Endothelial cell of umbilical vein (primary cell): ENCODE results near the gene RRP1B. TPM values are rescaled to one million over a fixed set of nuclear protein-coding genes. Genes with fewer than 3 reads are reported as not detected.

ENCODE experiments used
- BruUV-seq: library from RNA; stranded (reverse); fragments of 400-500 nt; replicated peaks from 2 replicates; lab custom pipeline; 2021; lab: Mats Ljungman, UMichigan
- CTCF ChIA-PET: fragments of 300-600, 350-600 bp; sonication (Branson Sonifier 250); formaldehyde crosslinking; loops from one replicate; lab custom pipeline; 2021; ENCODE audit warnings: antibody characterized with exemption, inconsistent platforms; lab: Charles Lee
- POLR2A ChIA-PET: fragments of 300-600, 350-600 bp; sonication (Branson Sonifier 250); formaldehyde crosslinking; loops from one replicate; lab custom pipeline; 2021; ENCODE audit warnings: antibody characterized with exemption, inconsistent platforms; lab: Charles Lee
- DNase-seq: peaks from one replicate; pipeline ENCODE4 v3.0.0-alpha.2; 2011; ENCODE audit warnings: low read depth, low spot score
- FAIRE-seq: peaks from 2 replicates; lab custom pipeline; 2011; peaks lifted over from hg19 to GRCh38; lab: Jason Lieb, UNC
- H2AFZ ChIP-seq: 2 replicates; pipeline ENCODE4 v1.6.0; 2012; ENCODE audit warnings: low read depth, low read length, control low read depth, inconsistent platforms
- H3K27ac ChIP-seq: 2 replicates; pipeline ENCODE4 v1.5.1; 2011; ENCODE audit warnings: low read depth, mild to moderate bottlenecking, control low read depth, low read length, moderate library complexity; ENCODE audit not compliant: insufficient read depth
- H3K27me3 ChIP-seq, 2 experiments: 2 replicates each; pipeline versions ENCODE4 v1.6.0 to v1.6.1; 2011; ENCODE audit warnings: low read length in 2 of 2, mixed read lengths in 1 of 2; ENCODE audit not compliant: control insufficient read depth in 2 of 2, insufficient read depth in 2 of 2
- H3K36me3 ChIP-seq, 2 experiments: 2 replicates in 1 of 2; 3 replicates in 1 of 2; pipeline ENCODE4 v1.5.1; 2011; ENCODE audit warnings: low read length in 2 of 2, mild to moderate bottlenecking in 1 of 2, moderate library complexity in 1 of 2; ENCODE audit not compliant: control insufficient read depth in 2 of 2, insufficient read depth in 2 of 2; ENCODE audit errors: extremely low read depth in 1 of 2
- H3K4me1 ChIP-seq: 3 replicates; pipeline ENCODE4 v1.5.1; 2011; ENCODE audit warnings: mild to moderate bottlenecking, low read length; ENCODE audit not compliant: control insufficient read depth, insufficient read depth; ENCODE audit errors: extremely low read depth
- H3K4me2 ChIP-seq: 2 replicates; pipeline ENCODE4 v1.6.1; 2011; ENCODE audit warnings: low read length, control low read depth, mixed read lengths; ENCODE audit not compliant: insufficient read depth
- H3K4me3 ChIP-seq, 3 experiments: fragments of 200-600 bp in 1 of 3; sonication (generic), shearing (Covaris generic) in 1 of 3; replicated peaks in 1 of 3; 2 replicates each; pipeline ENCODE4 v1.5.1; 2011 to 2016; ENCODE audit warnings: control low read depth in 3 of 3, low read length in 3 of 3, mild to moderate bottlenecking in 2 of 3, inconsistent platforms in 1 of 3, low read depth in 1 of 3, moderate library complexity in 1 of 3; ENCODE audit not compliant: insufficient read depth in 1 of 3
- H3K79me2 ChIP-seq: 2 replicates; pipeline ENCODE4 v1.6.0; 2012; ENCODE audit warnings: low read length, inconsistent platforms; ENCODE audit not compliant: control insufficient read depth, insufficient read depth
- H3K9ac ChIP-seq: replicated peaks from 2 replicates; pipeline ENCODE3; 2011; ENCODE audit warnings: low read length, control low read depth; ENCODE audit not compliant: insufficient read depth; ENCODE audit errors: extremely low read depth
- H3K9me1 ChIP-seq: replicated peaks from 3 replicates; pipeline ENCODE4 v1.6.0; 2011; ENCODE audit warnings: mild to moderate bottlenecking, low read length; ENCODE audit not compliant: control insufficient read depth, insufficient read depth; ENCODE audit errors: extremely low read depth
- H3K9me3 ChIP-seq: replicated peaks from 2 replicates; pipeline ENCODE4 v1.5.1; 2012; ENCODE audit warnings: low read length, inconsistent platforms; ENCODE audit not compliant: control insufficient read depth, insufficient read depth
- H4K20me1 ChIP-seq: replicated peaks from 2 replicates; pipeline ENCODE3; 2011; ENCODE audit warnings: mild to moderate bottlenecking, low read length; ENCODE audit not compliant: control insufficient read depth, insufficient read depth; ENCODE audit errors: extremely low read depth
- EZH2 ChIP-seq: IDR thresholded peaks from 2 replicates; pipeline ENCODE4 v1.6.1; 2012; ENCODE audit warnings: borderline replicate concordance, low read depth, mild to moderate bottlenecking, moderate library complexity, low read length, inconsistent platforms; ENCODE audit not compliant: severe bottlenecking
- FOS ChIP-seq: IDR thresholded peaks from 2 replicates; pipeline ENCODE4 v1.6.1; 2011; ENCODE audit warnings: mild to moderate bottlenecking, low read length, moderate library complexity, borderline replicate concordance; ENCODE audit not compliant: insufficient read depth
- GATA2 ChIP-seq: IDR thresholded peaks from 2 replicates; pipeline ENCODE4 v1.7.0; 2011; ENCODE audit warnings: low read depth, mild to moderate bottlenecking, moderate library complexity, mixed read lengths, low read length; ENCODE audit not compliant: insufficient read length, insufficient read depth
- JUN ChIP-seq: IDR thresholded peaks from 2 replicates; pipeline ENCODE4 v1.6.1; 2011; ENCODE audit warnings: borderline replicate concordance, low read depth; ENCODE audit not compliant: insufficient read length, insufficient read depth
- MYC ChIP-seq: IDR thresholded peaks from one replicate; pipeline ENCODE4 v1.6.1; 2011; ENCODE audit warnings: mild to moderate bottlenecking, low read depth, low read length
- POLR2A ChIP-seq: IDR thresholded peaks from 2 replicates; pipeline ENCODE4 v1.6.1; 2012; ENCODE audit warnings: low read depth, mild to moderate bottlenecking, control low read depth, low read length
- POLR2AphosphoS5 ChIP-seq: IDR thresholded peaks from 2 replicates; pipeline ENCODE4 v1.6.1; 2012; ENCODE audit warnings: low read depth, mild to moderate bottlenecking, control low read depth, low read length, moderate library complexity; ENCODE audit not compliant: insufficient read depth
- dilution Hi-C: fragments of 300-500 bp; cut with MboI; formaldehyde crosslinking; loops from one replicate; pipeline ENCODE4 v1.15.0; 2019; ENCODE audit warnings: low sequenced_read_pairs; ENCODE audit not compliant: extremely low pct_ligation_motif_present
- intact Hi-C: fragments of 100-400 bp; cut with micrococcal nuclease; formaldehyde crosslinking; loops from one replicate; pipeline ENCODE4 v1.10.0; 2022
- polyA plus RNA-seq, 4 experiments: library from polyadenylated mRNA; depleted of rRNA in 3 of 4; stranded (reverse) in 3 of 4; unstranded in 1 of 4; fragments of >200 nt; gene quantifications; 2 replicates each; pipeline versions ENCODE4 v1.2.1 to v1.2.3, GENCODE V29; 2011 to 2012; ENCODE audit warnings: missing spikeins in 1 of 4
- total RNA-seq: library from RNA; stranded (reverse); gene quantifications from 2 replicates; pipeline ENCODE4 v1.2.3, GENCODE V29; 2021
- TF ChIP-seq, protein P1 (sequence below): IDR thresholded peaks from 2 replicates; pipeline ENCODE4 v1.6.1; 2011; ENCODE audit not compliant: insufficient read depth, insufficient read length
- TF ChIP-seq, protein P2 (sequence below), 2 donors: IDR thresholded peaks; 1 replicate in 1 of 2; 2 replicates in 1 of 2; pipeline ENCODE4 v1.5.1; 2011; ENCODE audit warnings: low read length in 2 of 2, mild to moderate bottlenecking in 2 of 2, moderate library complexity in 2 of 2, control low read depth in 1 of 2, inconsistent platforms in 1 of 2, low read depth in 1 of 2; ENCODE audit not compliant: insufficient read depth in 1 of 2; ENCODE audit errors: extremely low read depth in 1 of 2

RRP1B gene
- total and polyA plus RNA-seq, 2 donors (not counting 3 experiments of a cell fraction or from before 2014, with no cell fraction given), result 13.0 to 39.9 TPM

DNA sequence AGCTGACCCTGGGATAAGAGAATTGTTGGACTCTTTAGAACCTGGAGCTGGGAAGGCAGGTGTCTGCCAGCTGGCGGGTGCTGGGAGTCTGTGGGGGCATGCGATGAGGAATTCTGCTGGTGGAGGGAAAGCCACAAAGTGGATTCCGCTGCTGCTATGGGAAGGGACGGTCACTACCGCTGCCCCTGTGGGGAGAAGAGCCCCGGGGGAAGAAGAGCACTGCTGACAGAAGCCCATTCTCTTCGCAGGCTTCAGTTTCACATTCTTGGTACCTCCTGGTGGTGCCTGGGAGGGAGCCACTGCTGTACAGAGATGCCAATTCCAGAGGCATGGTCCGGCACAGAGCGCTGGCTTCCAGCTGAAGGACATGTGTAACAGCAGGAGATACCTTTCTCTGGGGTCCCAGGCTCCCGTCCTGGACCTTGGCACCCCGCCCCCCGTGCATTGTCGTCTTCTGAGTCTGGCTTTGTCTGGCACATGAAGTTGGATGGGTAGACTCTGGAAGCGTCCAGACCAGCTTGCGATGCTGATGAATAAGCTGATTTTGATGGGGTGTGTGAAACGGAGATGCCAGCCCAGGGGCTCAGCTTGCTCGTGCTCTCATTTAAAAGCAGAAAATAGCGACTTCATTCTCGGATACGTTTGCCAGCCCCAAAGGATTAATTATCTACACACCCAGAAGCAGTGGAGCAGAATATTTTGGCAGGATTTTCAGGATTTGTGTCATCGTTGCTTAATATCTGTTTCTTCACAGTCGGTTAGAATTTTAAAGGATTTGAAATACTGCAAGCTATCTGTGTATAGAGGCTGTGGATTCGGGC, 72.7 kb downstream of the RRP1B start:
- Histone ChIP-seq H3K27ac (no peak overlapping the region), H3K9me3 (no peaks in the 10 kb centered on the region), H3K9ac (no peak overlapping the region), H3K27me3 (no peaks in the 10 kb centered on the region), H3K79me2 (peaks cover 24% of the 10 kb centered on the region), H3K9me1 (no peaks in the 10 kb centered on the region), H4K20me1 (no peaks in the 10 kb centered on the region), H3K4me2 (no peak overlapping the region), H3K36me3 (no peaks in the 10 kb centered on the region), H2AFZ (no peak overlapping the region), H3K4me3 (no peak overlapping the region), H3K4me1 (peaks cover 21% of the 10 kb centered on the region)
- no peak for DNase-seq
- CTCF ChIA-PET, result no interaction called here
- dilution Hi-C loops, result no loop called here
- BruUV-seq, result no TSS peak
- FAIRE-seq, result no peak
- POLR2A ChIA-PET, result no interaction called here
- TF ChIP-seq GATA2, result no peak
- TF ChIP-seq, protein P1, sequence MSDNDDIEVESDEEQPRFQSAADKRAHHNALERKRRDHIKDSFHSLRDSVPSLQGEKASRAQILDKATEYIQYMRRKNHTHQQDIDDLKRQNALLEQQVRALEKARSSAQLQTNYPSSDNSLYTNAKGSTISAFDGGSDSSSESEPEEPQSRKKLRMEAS, result no peak
- intact Hi-C loops, result no loop called here

DNA sequence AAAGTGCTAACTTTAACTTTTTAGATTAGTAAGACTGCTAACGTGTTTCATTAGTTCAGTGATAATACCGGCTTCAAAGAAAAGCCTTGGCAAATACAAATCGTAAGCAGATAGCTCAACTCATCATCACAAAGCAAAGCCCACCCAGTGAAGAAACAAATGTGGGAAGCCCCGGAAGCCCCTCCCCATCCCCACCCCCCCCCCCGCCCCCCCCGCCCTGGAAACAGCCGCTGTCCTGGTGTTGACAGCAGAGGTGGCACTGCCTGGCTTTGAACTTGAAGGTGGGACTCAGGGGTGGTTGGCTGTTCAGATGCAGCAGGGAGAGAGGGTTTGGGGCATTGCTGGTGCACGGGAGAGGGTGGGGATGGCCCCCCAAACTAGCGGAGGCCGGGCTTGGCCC, 73.7 kb downstream of the RRP1B start:
- Histone ChIP-seq H3K9me1 (no peaks in the 10 kb centered on the region), H3K4me3 (no peak overlapping the region), H3K9ac (no peak overlapping the region), H3K4me2 (no peak overlapping the region), H3K27ac (no peak overlapping the region), H3K9me3 (no peaks in the 10 kb centered on the region), H3K36me3 (no peaks in the 10 kb centered on the region), H2AFZ (no peak overlapping the region), H4K20me1 (no peaks in the 10 kb centered on the region), H3K79me2 (peaks cover 22% of the 10 kb centered on the region), H3K4me1 (peaks cover 12% of the 10 kb centered on the region), H3K27me3 (no peaks in the 10 kb centered on the region)
- TF ChIP-seq MYC (no peak), FOS (no peak), POLR2A (no peak), GATA2 (no peak), JUN (no peak), POLR2AphosphoS5 (no peak), EZH2 (no peak)
- TF ChIP-seq, protein P1, result no peak
- TF ChIP-seq, protein P2, sequence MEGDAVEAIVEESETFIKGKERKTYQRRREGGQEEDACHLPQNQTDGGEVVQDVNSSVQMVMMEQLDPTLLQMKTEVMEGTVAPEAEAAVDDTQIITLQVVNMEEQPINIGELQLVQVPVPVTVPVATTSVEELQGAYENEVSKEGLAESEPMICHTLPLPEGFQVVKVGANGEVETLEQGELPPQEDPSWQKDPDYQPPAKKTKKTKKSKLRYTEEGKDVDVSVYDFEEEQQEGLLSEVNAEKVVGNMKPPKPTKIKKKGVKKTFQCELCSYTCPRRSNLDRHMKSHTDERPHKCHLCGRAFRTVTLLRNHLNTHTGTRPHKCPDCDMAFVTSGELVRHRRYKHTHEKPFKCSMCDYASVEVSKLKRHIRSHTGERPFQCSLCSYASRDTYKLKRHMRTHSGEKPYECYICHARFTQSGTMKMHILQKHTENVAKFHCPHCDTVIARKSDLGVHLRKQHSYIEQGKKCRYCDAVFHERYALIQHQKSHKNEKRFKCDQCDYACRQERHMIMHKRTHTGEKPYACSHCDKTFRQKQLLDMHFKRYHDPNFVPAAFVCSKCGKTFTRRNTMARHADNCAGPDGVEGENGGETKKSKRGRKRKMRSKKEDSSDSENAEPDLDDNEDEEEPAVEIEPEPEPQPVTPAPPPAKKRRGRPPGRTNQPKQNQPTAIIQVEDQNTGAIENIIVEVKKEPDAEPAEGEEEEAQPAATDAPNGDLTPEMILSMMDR (IDR thresholded peaks at IDR 0.05; ENCODE audit: extremely low read depth in 1 of 2, insufficient read depth in 1 of 2, low read depth in 1 of 2, low read length in 2 of 2), result no peak
- FAIRE-seq (no peak), DNase-seq (no peak)
- dilution Hi-C loops, result no loop called here
- intact Hi-C loops, result no loop called here
- POLR2A ChIA-PET, result no interaction called here
- no TSS peak for BruUV-seq
- CTCF ChIA-PET, result no interaction called here
